NCI-H2196 treated with DMSO at 0.1 percent for 48 hours (cell line): Measurements from ENCODE around the gene MYOF.
"Not testable (repeated sequence)": the region's sequence is repeated elsewhere in the genome, so short reads cannot be mapped to it uniquely, and the experiment has no call there.

Experiments
- DNase-seq: peaks from one replicate; lab custom pipeline; 2025; ENCODE audit not compliant: unreplicated experiment; lab: John Stamatoyannopoulos, UW

MYOF gene

DNA sequence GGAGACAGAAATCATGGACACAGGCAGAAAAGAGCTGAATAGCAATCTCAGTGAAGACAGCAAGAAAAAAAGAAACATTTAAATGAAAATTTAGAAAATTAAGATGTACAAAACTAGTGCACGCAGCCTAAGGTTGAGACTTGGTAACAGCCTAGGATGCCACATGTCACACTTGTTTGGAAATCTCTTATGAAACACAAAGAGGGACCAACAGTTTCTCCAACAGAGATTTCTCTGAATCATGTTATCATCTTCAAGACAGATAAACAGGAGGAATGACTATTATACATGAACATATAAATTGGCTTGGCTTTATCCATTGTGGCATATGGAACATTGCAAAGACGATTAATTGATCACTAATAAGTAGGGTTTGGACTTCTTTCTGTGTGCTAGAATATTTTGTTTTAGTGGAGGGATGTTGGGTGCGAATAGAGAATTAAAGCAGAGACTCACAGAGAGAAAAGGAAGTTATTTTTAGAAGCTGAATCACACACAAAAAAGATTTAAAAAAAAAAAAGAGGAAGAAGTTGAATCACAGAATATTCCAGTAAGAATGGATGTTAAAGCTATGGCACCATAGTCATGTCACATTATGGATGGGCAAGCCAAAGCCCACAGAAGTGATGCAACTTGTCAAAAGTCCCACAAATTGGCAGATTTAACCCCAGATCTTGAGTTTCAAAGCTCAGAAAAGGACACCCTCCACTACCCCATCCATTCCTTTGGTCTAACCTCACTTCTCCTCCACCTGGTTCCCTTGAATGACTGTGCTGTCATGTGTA is 91.6 kb downstream of the MYOF start:
- no peak for DNase-seq

- DNase-seq: no peak
These were observed 95.3 kb downstream of the MYOF start for GRCh38 chr10:93386631-93387369.

GRCh38 chr10:93385345-93385744 is 96.8 kb downstream of the MYOF start:
- no peak for DNase-seq

GRCh38 chr10:93384006-93384405 is 98.1 kb downstream of the MYOF start:
- DNase-seq: no peak

DNA sequence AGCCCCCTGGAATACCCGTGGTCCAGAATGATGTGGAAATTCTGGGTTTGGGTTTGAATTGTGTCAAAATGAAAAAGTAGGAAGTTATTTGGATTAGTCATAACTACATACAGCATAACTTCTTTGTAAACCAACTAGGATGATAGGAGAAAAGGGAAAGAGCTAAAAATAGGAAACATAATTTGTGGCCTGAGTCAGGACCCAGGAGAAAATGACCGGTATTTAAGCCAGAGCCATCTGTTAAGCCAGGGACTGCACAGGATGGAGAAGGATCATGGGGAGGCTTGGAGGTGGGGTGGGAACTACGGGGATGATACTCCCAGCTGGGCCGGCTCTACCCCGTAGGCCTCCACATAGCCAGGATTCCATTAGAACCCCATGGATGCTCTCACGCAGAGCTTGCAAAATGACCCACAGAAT is 98.6 kb downstream of the MYOF start:
- DNase-seq: no peak

GRCh38 chr10:93379731-93380575 is 102.2 kb downstream of the MYOF start:
- DNase-seq: no peak

DNA sequence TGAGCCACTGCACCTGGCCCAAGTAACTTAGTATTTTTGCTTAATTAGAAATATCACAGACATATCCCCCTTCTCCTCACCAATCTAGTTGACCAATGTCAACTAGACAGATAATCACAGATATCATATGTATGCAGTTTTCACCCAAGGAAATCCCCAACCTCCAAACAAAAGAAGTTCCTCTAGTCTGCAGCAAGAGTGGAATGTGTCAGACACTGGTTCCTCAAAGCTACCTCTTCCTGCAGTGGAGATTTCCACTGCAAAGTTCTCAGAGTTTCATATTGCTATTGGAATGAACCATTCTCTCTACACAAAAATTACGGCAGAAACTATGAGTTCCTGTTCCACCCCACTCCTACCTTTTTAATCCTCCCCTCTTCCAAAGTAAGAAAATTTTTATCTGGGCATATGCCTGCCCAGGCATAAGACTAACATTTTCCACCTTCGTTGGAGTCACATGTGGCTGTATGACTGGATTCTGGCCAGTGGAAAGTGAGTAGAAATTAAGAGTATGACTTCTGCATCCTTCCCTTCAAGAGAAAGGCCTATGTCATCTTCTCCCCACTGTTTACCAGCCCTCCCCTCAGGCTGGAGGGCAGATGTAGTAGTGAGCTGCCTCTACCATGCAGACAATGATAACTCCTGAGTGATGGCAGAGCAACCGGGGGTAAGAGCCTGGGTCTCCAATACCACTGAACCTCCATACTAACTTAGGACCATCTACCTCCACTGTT is 103.0 kb downstream of the MYOF start:
- DNase-seq: no peak

- no peak for DNase-seq
These were observed 104.1 kb downstream of the MYOF start for GRCh38 chr10:93378039-93378438.

- peak; percentile 32 for DNase-seq
These were observed 105.5 kb downstream of the MYOF start for GRCh38 chr10:93376372-93377293.

DNA sequence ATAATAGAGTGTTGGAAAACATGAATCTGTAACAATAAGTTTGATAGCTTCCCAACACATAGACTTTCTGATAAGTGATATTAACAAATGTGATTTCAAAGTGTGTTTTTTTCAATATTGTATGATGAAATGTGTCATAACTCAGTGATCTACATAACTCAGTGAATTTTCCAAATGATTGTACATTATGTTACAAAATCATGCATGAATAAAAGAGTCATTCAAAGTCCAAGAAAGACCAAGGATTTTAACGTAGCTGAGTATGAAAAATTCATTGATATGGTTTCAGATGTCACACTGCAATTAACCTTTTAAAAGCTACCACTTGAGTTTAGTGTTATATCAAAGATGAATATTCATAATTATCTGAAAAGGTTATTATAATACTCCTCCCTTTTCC is 111.2 kb downstream of the MYOF start:
- no peak for DNase-seq

DNA sequence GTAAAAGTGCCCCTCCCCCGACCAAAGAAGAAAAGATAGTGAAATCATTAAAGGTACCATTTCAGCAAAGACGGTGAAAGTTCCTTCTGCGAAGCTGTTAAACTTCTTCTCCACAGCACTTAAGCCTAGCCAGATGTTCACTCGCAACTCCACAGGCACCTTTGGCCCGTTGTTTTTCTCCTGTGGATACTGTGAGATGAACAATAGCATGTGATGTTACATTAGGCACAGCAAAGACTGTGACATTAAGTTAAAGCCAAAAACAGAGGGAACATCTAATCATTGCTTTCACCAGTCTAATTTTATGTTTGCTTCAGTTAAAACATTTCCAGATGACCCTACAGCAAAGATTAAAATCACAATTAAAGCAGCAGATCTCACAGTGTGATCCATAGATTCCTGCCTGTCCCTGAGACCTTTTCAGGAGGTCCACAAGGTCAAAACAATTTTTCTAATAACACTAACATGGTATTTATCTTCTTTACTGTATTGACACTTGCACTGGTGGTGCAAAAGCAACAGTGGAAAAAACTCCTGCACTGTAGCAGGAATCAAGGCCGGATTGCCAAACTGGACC is 112.5 kb downstream of the MYOF start:
- no peak for DNase-seq

DNA sequence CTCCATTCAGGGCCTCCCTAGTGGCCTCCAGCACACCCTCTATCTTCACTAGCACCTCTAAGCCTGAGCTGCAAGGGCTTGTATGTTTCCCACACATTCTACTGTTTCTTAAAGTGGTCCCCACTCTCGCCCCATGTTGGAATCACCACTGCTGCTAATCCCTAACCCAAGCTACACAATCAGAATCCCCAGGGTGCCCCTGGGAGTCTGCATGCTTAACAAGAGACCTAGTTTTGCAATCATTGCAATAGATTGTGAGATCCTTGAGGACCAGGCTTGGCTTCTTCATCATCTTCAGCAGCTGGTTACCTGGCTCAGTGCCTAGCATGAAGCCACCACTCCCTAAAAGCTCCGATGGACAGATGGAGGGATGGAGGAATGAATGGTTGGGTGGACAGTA is 113.9 kb downstream of the MYOF start:
- DNase-seq: no peak

- DNase-seq: no peak
These were observed 114.5 kb downstream of the MYOF start for GRCh38 chr10:93367664-93368063.

- no peak for DNase-seq
These were observed 117.2 kb downstream of the MYOF start for GRCh38 chr10:93364966-93365365.

- DNase-seq: no peak
These were observed 118.1 kb downstream of the MYOF start for GRCh38 chr10:93363891-93364648.

DNA sequence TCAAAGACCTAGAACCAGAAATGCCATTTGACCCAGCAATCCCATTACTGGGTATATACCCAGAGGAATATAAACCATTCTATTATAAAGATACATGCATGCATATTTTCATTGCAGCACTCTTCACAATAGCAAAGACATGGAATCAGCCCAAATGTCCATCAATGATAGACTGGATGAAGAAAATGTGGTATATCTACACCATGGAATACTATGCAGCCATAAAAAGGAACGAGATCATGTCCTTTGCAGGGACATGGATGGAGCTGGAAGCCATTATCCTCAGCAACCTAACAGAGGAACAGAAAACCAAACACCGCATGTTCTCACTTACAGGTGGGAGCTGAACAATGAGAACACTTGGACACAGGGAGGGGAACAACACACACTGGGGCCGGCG is 123.7 kb downstream of the MYOF start:
- not testable (repeated sequence) for DNase-seq

DNA sequence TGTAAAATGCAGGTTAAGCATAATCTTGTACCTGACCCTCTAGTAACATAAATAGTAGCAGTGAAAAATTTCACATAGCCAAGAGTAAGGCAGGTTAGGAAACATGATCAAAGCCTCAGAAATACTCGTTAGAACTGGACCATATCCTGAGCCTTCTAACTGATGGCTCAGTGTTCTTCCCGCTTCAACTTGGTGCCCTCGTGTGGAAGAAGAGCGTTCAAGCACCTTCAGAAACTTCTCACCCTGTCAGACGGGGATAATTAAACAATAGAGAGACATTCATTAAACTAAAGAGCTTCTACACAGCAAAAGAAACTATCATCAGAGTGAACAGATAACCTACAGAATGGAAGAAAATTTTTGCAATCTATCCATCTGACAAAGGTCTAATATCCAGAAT is 124.5 kb downstream of the MYOF start:
- DNase-seq: peak; percentile 15

GRCh38 chr10:93356516-93356915 is 125.6 kb downstream of the MYOF start:
- no peak for DNase-seq
